HepG2 (cell line): ENCODE measurements around the gene PCSK5. TPM values are rescaled to one million over a fixed set of nuclear protein-coding genes. Genes with fewer than 3 reads are reported as not detected.

Experiments
- ATAC-seq: fragments of 200-7000 bp; cut with Tn5 transposase; 3 replicates; pipeline ENCODE4 v1.9.1; 2020; ENCODE audit warnings: mild to moderate bottlenecking, moderate library complexity
- BruUV-seq: library from RNA; stranded (reverse); fragments of 400-500 nt; replicated peaks from 2 replicates; lab custom pipeline; 2021; lab: Mats Ljungman, UMichigan
- CTCF ChIA-PET: fragments of 300-600 bp; formaldehyde crosslinking; extraction: SDS; loops from one replicate; lab custom pipeline; 2021; ENCODE audit warnings: low total read pairs, inconsistent platforms, low intra/inter-chr PET ratio; lab: Yijun Ruan, JAX
- POLR2A ChIA-PET: fragments of 350-600 bp; sonication (Branson Sonifier 250); formaldehyde crosslinking; loops from one replicate; lab custom pipeline; 2020; ENCODE audit warnings: antibody characterized with exemption, inconsistent platforms; lab: Yijun Ruan, JAX
- DNase-seq: peaks from one replicate; pipeline ENCODE4 v3.0.0-alpha.2; 2015; ENCODE audit warnings: low spot score
- FAIRE-seq: peaks from 3 replicates; lab custom pipeline; 2011; peaks lifted over from hg19 to GRCh38; lab: Jason Lieb, UNC
- H2AFZ ChIP-seq: one replicate; pipeline ENCODE4 v1.6.1; 2011; ENCODE audit warnings: low read length, inconsistent platforms
- H3K27ac ChIP-seq: fragments of 300-600 bp; 3 replicates; pipeline ENCODE4 v1.8.0; 2011; ENCODE audit warnings: mixed run types, mild to moderate bottlenecking, mixed read lengths, low read length, inconsistent platforms; ENCODE audit not compliant: insufficient read depth; ENCODE audit errors: extremely low read length
- H3K27me3 ChIP-seq, 2 experiments: fragments of 200-600 bp in 1 of 2; 2 replicates in 1 of 2; 3 replicates in 1 of 2; pipeline versions ENCODE4 v1.6.0 to v1.8.0; 2011; ENCODE audit warnings: low read length in 2 of 2, mild to moderate bottlenecking in 2 of 2, moderate library complexity in 2 of 2, inconsistent platforms in 1 of 2; ENCODE audit not compliant: insufficient read depth in 2 of 2, control insufficient read depth in 1 of 2
- H3K36me3 ChIP-seq, 2 experiments: fragments of 200-600 bp in 1 of 2; replicated peaks in 1 of 2; 2 replicates in 1 of 2; 3 replicates in 1 of 2; pipeline versions ENCODE4 v1.5.1 to v1.8.0; 2011; ENCODE audit warnings: low read length in 2 of 2, inconsistent platforms in 1 of 2; ENCODE audit not compliant: insufficient read depth in 2 of 2, control insufficient read depth in 1 of 2
- H3K4me1 ChIP-seq: 2 replicates; pipeline ENCODE4 v1.5.1; 2012; ENCODE audit warnings: low read length, inconsistent platforms; ENCODE audit not compliant: insufficient read depth
- H3K4me2 ChIP-seq: 2 replicates; pipeline ENCODE4 v1.6.0; 2011; ENCODE audit warnings: low read depth, low read length, inconsistent platforms
- H3K4me3 ChIP-seq, 3 experiments: fragments of 200-600 bp in 1 of 3; sonication (generic), shearing (Covaris generic) in 1 of 3; replicated peaks in 1 of 3; 2 replicates each; pipeline ENCODE4 v1.5.1; 2011 to 2016; ENCODE audit warnings: low read length in 3 of 3, inconsistent platforms in 2 of 3, low read depth in 2 of 3, mild to moderate bottlenecking in 2 of 3, control low read depth in 1 of 3, mixed read lengths in 1 of 3; ENCODE audit not compliant: insufficient read depth in 1 of 3
- H3K79me2 ChIP-seq: one replicate; pipeline ENCODE4 v1.6.1; 2011; ENCODE audit warnings: low read length, inconsistent platforms; ENCODE audit not compliant: insufficient read depth
- H3K9ac ChIP-seq: 2 replicates; pipeline ENCODE4 v1.6.0; 2011; ENCODE audit warnings: mild to moderate bottlenecking, low read depth, low read length, inconsistent platforms; ENCODE audit not compliant: insufficient read depth
- H3K9me3 ChIP-seq: 2 replicates; pipeline ENCODE4 v1.5.1; 2012; ENCODE audit warnings: mild to moderate bottlenecking, low read length
- H4K20me1 ChIP-seq: 2 replicates; pipeline ENCODE4 v1.6.0; 2011; ENCODE audit warnings: inconsistent platforms, mild to moderate bottlenecking, low read length, moderate library complexity; ENCODE audit not compliant: insufficient read depth
- ATRX ChIP-seq: sonication (generic); formaldehyde crosslinking; IDR thresholded peaks from 2 replicates; pipeline ENCODE4 v1.4.0; 2020; ENCODE audit warnings: missing genetic modification reagents, borderline replicate concordance
- DMAP1 ChIP-seq: IDR thresholded peaks from 2 replicates; pipeline ENCODE4 v1.6.1; 2016
- FIP1L1 ChIP-seq: fragments of 200-400 bp; formaldehyde crosslinking; IDR thresholded peaks from 2 replicates; pipeline ENCODE4 v1.6.1; 2018; ENCODE audit warnings: low read depth, mild to moderate bottlenecking, low read length, moderate library complexity, borderline replicate concordance; ENCODE audit not compliant: insufficient read depth
- GZF1 ChIP-seq: sonication (generic); formaldehyde crosslinking; IDR thresholded peaks from 2 replicates; pipeline ENCODE4 v1.5.1; 2020; ENCODE audit warnings: mild to moderate bottlenecking, missing genetic modification reagents
- HDAC1 ChIP-seq: sonication (generic); formaldehyde crosslinking; IDR thresholded peaks from 2 replicates; pipeline ENCODE4 v1.5.1; 2020; ENCODE audit warnings: mild to moderate bottlenecking, missing genetic modification reagents
- MIER2 ChIP-seq: IDR thresholded peaks from 2 replicates; pipeline ENCODE4 v1.6.1; 2016; ENCODE audit warnings: missing biosample characterization, missing genetic modification reagents
- NFIB ChIP-seq: sonication (generic); formaldehyde crosslinking; IDR thresholded peaks from 2 replicates; pipeline ENCODE4 v1.9.0; 2021; ENCODE audit warnings: missing genetic modification reagents, mild to moderate bottlenecking, borderline replicate concordance
- PHF20 ChIP-seq: sonication (generic); formaldehyde crosslinking; IDR thresholded peaks from 2 replicates; pipeline ENCODE4 v1.5.0; 2020; ENCODE audit warnings: mild to moderate bottlenecking, missing genetic modification reagents
- POLR2G ChIP-seq: fragments of 200-400 bp; formaldehyde crosslinking; IDR thresholded peaks from 2 replicates; pipeline ENCODE4 v1.6.1; 2018; ENCODE audit warnings: mild to moderate bottlenecking, low read depth, low read length, moderate library complexity
- PRDM10 ChIP-seq: sonication (generic); formaldehyde crosslinking; IDR thresholded peaks from 2 replicates; pipeline ENCODE4 v1.4.0; 2020; ENCODE audit warnings: low read depth, missing genetic modification reagents
- SCMH1 ChIP-seq: sonication (generic); formaldehyde crosslinking; IDR thresholded peaks from 2 replicates; pipeline ENCODE4 v1.9.0; 2021; ENCODE audit warnings: missing genetic modification reagents, mild to moderate bottlenecking, borderline replicate concordance
- SMAD9 ChIP-seq: sonication (generic); formaldehyde crosslinking; IDR thresholded peaks from 2 replicates; pipeline ENCODE4 v1.5.1; 2020; ENCODE audit warnings: mild to moderate bottlenecking, missing genetic modification reagents
- TBL1XR1 ChIP-seq: fragments of 150-350 bp; IDR thresholded peaks from 2 replicates; pipeline ENCODE4 v1.6.1; 2014; ENCODE audit warnings: borderline replicate concordance, low read length; ENCODE audit not compliant: partially characterized antibody
- ZMYM2 ChIP-seq: sonication (generic); formaldehyde crosslinking; IDR thresholded peaks from 2 replicates; pipeline ENCODE4 v1.8.0; 2022; ENCODE audit warnings: mild to moderate bottlenecking, missing genetic modification reagents
- ZNF17 ChIP-seq: sonication (generic); formaldehyde crosslinking; IDR thresholded peaks from 2 replicates; pipeline ENCODE4 v1.5.0; 2020; ENCODE audit warnings: mild to moderate bottlenecking, missing genetic modification reagents
- ZNF34 ChIP-seq: sonication (generic); formaldehyde crosslinking; IDR thresholded peaks from 2 replicates; pipeline ENCODE4 v1.4.0; 2020; ENCODE audit warnings: mild to moderate bottlenecking, missing genetic modification reagents, borderline replicate concordance
- ZNF740 ChIP-seq: sonication (generic); formaldehyde crosslinking; IDR thresholded peaks from 2 replicates; pipeline ENCODE4 v1.4.0; 2020; ENCODE audit warnings: missing genetic modification reagents
- WGBS: methylation state at CpG from one replicate; pipeline ENCODE4 v1.1.6; 2017; ENCODE audit warnings: low lambda C conversion rate; 5-methylcytosine and 5-hydroxymethylcytosine counted together
- in situ Hi-C: cut with HindIII; loops from 2 replicates; pipeline ENCODE4 v1.10.0; 2017; ENCODE audit warnings: low pct_unique_long_range_greater_than_20kb; ENCODE audit not compliant: extremely low pct_ligation_motif_present
- intact Hi-C: fragments of 100-400 bp; cut with micrococcal nuclease; formaldehyde crosslinking; loops from one replicate; pipeline ENCODE4 v1.10.0; 2022; ENCODE audit not compliant: unreplicated experiment
- polyA plus RNA-seq, 8 experiments: library from polyadenylated mRNA; depleted of rRNA in 3 of 8; stranded (reverse) in 7 of 8; unstranded in 1 of 8; fragments of >200 nt; fragmentation: Illumina TruSeq in 4 of 8; extraction: Trizol in 4 of 8; gene quantifications; 2 replicates each; pipeline versions ENCODE4 v1.2.1 to v1.2.3, GENCODE V29; 2011 to 2016; ENCODE audit warnings: low read depth in 4 of 8, missing spikeins in 1 of 8, mixed read lengths in 1 of 8; ENCODE audit not compliant: insufficient read depth in 1 of 8
- total RNA-seq, 5 experiments: library from RNA; depleted of rRNA; stranded (reverse); fragments of >200 nt; fragmentation: Illumina TruSeq; extraction: Trizol; gene quantifications; 2 replicates each; pipeline ENCODE4 v1.2.3, GENCODE V29; 2016; ENCODE audit warnings: low read depth in 1 of 5
- TF ChIP-seq, protein P1 (sequence below): IDR thresholded peaks from 2 replicates; pipeline ENCODE4 v1.6.1; 2016; ENCODE audit warnings: mild to moderate bottlenecking

PCSK5 gene
- total and polyA plus RNA-seq, 2 of the 13 experiments (the other 11 are each of a cell fraction or from before 2014, with no cell fraction given): 0.55 to 0.66 TPM

GRCh38 chr9:76394195-76394959 is 503.9 kb downstream of the PCSK5 start, which contains the start of gene RFK (continued):
- TF ChIP-seq SCMH1 (CRISPR knock-in tag) (no peak), SMAD9 (CRISPR knock-in tag) (no peak), ZNF34 (CRISPR knock-in tag) (0 out of 2 replicates have a peak, but pooled peaks have one; percentile 86), PHF20 (CRISPR knock-in tag) (peak; percentile 30; the same call in 1 of the 2 replicates), MIER2 (CRISPR knock-in tag) (no peak), NFIB (CRISPR knock-in tag) (no peak)
- TF ChIP-seq, all 625 proteins: peak for 264

GRCh38 chr9:76394960-76395252 is 504.4 kb downstream of the PCSK5 start:
- CTCF ChIA-PET: no interaction called here
- peak overlapping the region; percentile 77 for H3K4me2 ChIP-seq
- DNase-seq: peak; percentile 93
- peak overlapping the region; percentile 89 for H3K9ac ChIP-seq
- POLR2A ChIA-PET: interaction anchor here (0.9 to 2.9 kb wide), 15 partner anchors 10 to 1638 kb away, joined by 3 to 18 read pairs (median 6); partner anchors contain the start of genes NMRK1 and OSTF1
- H3K9me3 ChIP-seq: no peaks in the 10 kb centered on the region
- ATAC-seq: peak; percentile 79
- in situ Hi-C loops (no loop called here), intact Hi-C loops (loop anchor here (1.0 to 5.0 kb wide), 4 partner anchors 7 to 78 kb away; partner anchors contain the start of gene GCNT1)
- H3K4me1 ChIP-seq: peaks cover 40% of the 10 kb centered on the region
- H2AFZ ChIP-seq: peak overlapping the region; percentile 50
- H4K20me1 ChIP-seq: no peaks in the 10 kb centered on the region
- WGBS: 0% methylated on average over 11 of the region's 11 CpGs
- peak overlapping the region; percentile 60 to 74 (median 70) for H3K4me3 ChIP-seq
- BruUV-seq: TSS peak; percentile 89
- FAIRE-seq: peak; percentile 92
- no peaks in the 10 kb centered on the region for H3K36me3 ChIP-seq
- H3K79me2 ChIP-seq: peaks cover 28% of the 10 kb centered on the region
- H3K27ac ChIP-seq: peak overlapping the region; percentile 96
- no peaks in the 10 kb centered on the region for H3K27me3 ChIP-seq
- no peak; the same call in 1 of the 2 replicates for TF ChIP-seq PRDM10 (CRISPR knock-in tag)
- TF ChIP-seq, protein P1, sequence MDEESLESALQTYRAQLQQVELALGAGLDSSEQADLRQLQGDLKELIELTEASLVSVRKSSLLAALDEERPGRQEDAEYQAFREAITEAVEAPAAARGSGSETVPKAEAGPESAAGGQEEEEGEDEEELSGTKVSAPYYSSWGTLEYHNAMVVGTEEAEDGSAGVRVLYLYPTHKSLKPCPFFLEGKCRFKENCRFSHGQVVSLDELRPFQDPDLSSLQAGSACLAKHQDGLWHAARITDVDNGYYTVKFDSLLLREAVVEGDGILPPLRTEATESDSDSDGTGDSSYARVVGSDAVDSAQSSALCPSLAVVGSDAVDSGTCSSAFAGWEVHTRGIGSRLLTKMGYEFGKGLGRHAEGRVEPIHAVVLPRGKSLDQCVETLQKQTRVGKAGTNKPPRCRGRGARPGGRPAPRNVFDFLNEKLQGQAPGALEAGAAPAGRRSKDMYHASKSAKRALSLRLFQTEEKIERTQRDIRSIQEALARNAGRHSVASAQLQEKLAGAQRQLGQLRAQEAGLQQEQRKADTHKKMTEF (CRISPR knock-in tag): no peak
- no peak for TF ChIP-seq ATRX
- no peak for TF ChIP-seq ZNF17 (CRISPR knock-in tag)
- TF ChIP-seq DMAP1 (CRISPR knock-in tag): no peak
- no peak for TF ChIP-seq FIP1L1
- no peak for TF ChIP-seq ZMYM2
- no peak for TF ChIP-seq TBL1XR1
- TF ChIP-seq ZNF740 (CRISPR knock-in tag): no peak
- TF ChIP-seq HDAC1 (CRISPR knock-in tag): 0 out of 2 replicates have a peak, but pooled peaks have one; percentile 22
- peak; percentile 73 for TF ChIP-seq POLR2G
- TF ChIP-seq GZF1 (CRISPR knock-in tag): peak; percentile 68; the same call in 1 of the 2 replicates
